Astrocyte of the spinal cord (primary cell): ENCODE measurements around the gene MARCHF4.

Experiments
- DNase-seq: peaks from one replicate; pipeline ENCODE4 v3.0.0; 2011; ENCODE audit warnings: low read depth, low spot score
- H3K4me3 ChIP-seq: 2 replicates; pipeline ENCODE4 v1.5.1; 2011; ENCODE audit warnings: low read depth, mild to moderate bottlenecking, low read length, moderate library complexity
- CTCF ChIP-seq: IDR thresholded peaks from 2 replicates; pipeline ENCODE4 v1.5.1; 2012; ENCODE audit warnings: low read depth, mild to moderate bottlenecking, low read length, inconsistent platforms
- in situ Hi-C: cut with HindIII; loops from 2 replicates; pipeline ENCODE4 v1.10.0; 2017; ENCODE audit warnings: low sequenced_read_pairs

Gene MARCHF4

DNA sequence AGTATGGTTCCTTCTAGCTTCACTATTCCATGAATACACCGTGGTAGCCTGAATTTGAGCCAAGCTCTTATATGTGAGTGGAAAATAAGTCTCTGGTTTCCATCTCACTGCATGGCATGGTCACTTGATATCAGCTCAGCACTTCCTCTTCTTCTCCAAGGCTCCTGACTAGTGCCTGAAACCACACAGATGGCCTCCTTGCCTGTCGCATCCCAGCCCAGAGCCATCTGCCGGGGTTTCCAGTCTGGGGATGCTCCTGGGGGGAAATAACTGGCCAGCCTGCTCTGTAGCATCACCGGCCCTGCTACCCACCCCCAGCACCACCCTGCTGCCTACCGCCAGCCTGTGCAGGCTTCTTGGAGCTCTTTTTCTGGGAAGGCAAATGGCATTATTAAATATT, 7.7 kb upstream of the MARCHF4 start:
- in situ Hi-C loops = no loop called here
- no peak for DNase-seq
- TF ChIP-seq CTCF = no peak
- H3K4me3 ChIP-seq = no peak overlapping the region

GRCh38 chr2:216375286-216375685, 3.0 kb upstream of the MARCHF4 start:
- in situ Hi-C loops = no loop called here
- no peak for DNase-seq
- H3K4me3 ChIP-seq = no peak overlapping the region
- no peak for TF ChIP-seq CTCF

- DNase-seq = no peak
- H3K4me3 ChIP-seq = no peak overlapping the region
- in situ Hi-C loops = no loop called here
- no peak for TF ChIP-seq CTCF
Measured at GRCh38 chr2:216373896-216374295, 1.6 kb upstream of the MARCHF4 start.

DNA sequence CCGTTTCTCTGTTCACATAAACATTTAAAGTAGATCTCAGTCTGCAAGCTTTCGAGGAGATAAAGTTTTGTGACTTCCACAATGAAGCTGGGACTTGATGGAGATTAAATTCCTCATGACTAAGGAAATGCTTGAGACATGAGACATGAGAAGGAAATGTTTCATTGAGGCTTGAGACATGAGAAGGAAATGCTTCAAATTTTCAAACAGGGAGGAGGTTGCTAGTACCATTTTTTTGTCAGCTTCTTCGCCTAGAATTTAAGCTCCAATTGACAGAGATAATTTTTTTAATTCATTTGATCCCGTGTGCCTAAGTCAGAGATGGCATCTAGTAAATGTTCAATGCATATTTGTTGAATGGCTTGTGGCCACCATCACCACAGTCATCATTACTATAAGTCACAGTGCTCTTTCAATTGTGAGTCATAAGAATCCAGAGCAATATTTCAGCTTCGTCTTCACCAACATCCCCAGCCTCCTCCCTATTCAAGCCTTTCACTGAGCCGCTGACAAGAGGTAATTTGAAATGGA, 543 bp upstream of the MARCHF4 start:
- in situ Hi-C loops = no loop called here
- DNase-seq = peak; percentile 81
- no peak for TF ChIP-seq CTCF
- H3K4me3 ChIP-seq = peak overlapping the region; percentile 48

GRCh38 chr2:216370961-216371712, 1.1 kb downstream of the MARCHF4 start:
- H3K4me3 ChIP-seq = peak overlapping the region; percentile 48
- in situ Hi-C loops = no loop called here
- DNase-seq = no peak
- no peak for TF ChIP-seq CTCF

GRCh38 chr2:216369821-216370220, 2.5 kb downstream of the MARCHF4 start:
- in situ Hi-C loops = no loop called here
- DNase-seq = no peak
- H3K4me3 ChIP-seq = no peak overlapping the region
- TF ChIP-seq CTCF = no peak
